Measurements from ENCODE around the gene DNAJB9.

DNAJB9 gene

DNA sequence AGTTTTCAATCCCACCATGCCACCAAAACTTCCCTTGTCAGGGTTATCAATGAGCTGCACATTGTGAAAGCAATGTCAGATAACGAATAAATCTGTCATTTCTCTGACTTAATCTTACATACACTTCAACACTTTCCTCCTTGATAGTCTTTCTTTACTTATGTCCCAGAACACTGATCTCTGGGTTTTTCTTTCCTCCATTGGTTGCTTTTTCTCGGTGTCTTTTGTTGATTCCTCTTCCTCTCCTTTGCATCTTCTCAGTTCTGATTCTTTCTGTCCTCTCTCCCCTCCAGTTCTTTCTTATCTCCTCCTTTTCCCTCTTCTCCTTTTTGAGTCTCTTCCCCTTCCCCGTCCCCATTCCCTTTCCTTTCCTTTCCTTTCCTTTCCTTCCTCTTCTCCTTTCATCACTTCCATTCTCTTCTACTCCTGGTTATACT lies 16.6 kb downstream of the DNAJB9 start:
- no peak for ATAC-seq

DNA sequence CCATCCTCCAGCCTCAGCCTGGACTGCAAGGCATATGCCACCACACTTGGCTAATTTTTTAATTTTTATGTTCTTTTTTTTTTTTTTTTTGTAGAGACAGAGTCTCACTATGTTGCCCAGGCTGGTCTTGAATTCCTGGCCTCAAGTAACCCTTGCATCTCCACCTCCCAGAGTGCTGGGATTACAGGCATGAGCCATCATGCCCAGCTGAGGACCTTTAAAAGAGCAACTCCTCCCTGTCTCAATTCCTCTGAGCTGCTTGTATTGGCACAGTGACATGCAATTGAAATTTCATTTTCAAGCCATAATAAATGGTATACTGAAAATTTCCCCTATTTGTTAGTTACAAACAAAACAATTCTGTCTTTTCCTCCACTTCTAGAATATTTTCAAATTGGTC lies 19.5 kb downstream of the DNAJB9 start:
- ATAC-seq, result no peak

More for the DNA sequence above, 16.6 kb downstream of the DNAJB9 start:
- TF ChIP-seq TOX (CRISPR knock-in tag; IDR thresholded peaks at IDR 0.05; ENCODE audit: borderline replicate concordance), result no peak
- TF ChIP-seq ZFP3 (CRISPR knock-in tag; IDR thresholded peaks at IDR 0.05), result no peak
- no peak for TF ChIP-seq ARNTL (CRISPR knock-in tag; IDR thresholded peaks at IDR 0.05; ENCODE audit: borderline replicate concordance, low read depth)
- TF ChIP-seq, protein P1, sequence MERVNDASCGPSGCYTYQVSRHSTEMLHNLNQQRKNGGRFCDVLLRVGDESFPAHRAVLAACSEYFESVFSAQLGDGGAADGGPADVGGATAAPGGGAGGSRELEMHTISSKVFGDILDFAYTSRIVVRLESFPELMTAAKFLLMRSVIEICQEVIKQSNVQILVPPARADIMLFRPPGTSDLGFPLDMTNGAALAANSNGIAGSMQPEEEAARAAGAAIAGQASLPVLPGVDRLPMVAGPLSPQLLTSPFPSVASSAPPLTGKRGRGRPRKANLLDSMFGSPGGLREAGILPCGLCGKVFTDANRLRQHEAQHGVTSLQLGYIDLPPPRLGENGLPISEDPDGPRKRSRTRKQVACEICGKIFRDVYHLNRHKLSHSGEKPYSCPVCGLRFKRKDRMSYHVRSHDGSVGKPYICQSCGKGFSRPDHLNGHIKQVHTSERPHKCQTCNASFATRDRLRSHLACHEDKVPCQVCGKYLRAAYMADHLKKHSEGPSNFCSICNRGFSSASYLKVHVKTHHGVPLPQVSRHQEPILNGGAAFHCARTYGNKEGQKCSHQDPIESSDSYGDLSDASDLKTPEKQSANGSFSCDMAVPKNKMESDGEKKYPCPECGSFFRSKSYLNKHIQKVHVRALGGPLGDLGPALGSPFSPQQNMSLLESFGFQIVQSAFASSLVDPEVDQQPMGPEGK (CRISPR knock-in tag; IDR thresholded peaks at IDR 0.05; ENCODE audit: borderline replicate concordance), result no peak
- TF ChIP-seq ESRRG (CRISPR knock-in tag; IDR thresholded peaks at IDR 0.05), result no peak
- TF ChIP-seq OSR1 (CRISPR knock-in tag; IDR thresholded peaks at IDR 0.05), result no peak
- no peak for TF ChIP-seq CSDC2 (CRISPR knock-in tag; IDR thresholded peaks at IDR 0.05)
- TF ChIP-seq ISL1 (CRISPR knock-in tag; IDR thresholded peaks at IDR 0.05), result no peak
- no peak for TF ChIP-seq SNAI2 (CRISPR knock-in tag; IDR thresholded peaks at IDR 0.05)
- no peak for TF ChIP-seq ZFP30 (CRISPR knock-in tag; IDR thresholded peaks at IDR 0.05)
- TF ChIP-seq TCF4 (CRISPR knock-in tag; IDR thresholded peaks at IDR 0.05; ENCODE audit: borderline replicate concordance), result no peak
- TF ChIP-seq, protein P2, sequence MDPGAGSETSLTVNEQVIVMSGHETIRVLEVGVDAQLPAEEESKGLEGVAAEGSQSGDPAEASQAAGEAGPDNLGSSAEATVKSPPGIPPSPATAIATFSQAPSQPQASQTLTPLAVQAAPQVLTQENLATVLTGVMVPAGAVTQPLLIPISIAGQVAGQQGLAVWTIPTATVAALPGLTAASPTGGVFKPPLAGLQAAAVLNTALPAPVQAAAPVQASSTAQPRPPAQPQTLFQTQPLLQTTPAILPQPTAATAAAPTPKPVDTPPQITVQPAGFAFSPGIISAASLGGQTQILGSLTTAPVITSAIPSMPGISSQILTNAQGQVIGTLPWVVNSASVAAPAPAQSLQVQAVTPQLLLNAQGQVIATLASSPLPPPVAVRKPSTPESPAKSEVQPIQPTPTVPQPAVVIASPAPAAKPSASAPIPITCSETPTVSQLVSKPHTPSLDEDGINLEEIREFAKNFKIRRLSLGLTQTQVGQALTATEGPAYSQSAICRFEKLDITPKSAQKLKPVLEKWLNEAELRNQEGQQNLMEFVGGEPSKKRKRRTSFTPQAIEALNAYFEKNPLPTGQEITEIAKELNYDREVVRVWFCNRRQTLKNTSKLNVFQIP (CRISPR knock-in tag; IDR thresholded peaks at IDR 0.05; ENCODE audit: borderline replicate concordance, low read depth), result no peak
- TF ChIP-seq GLIS3 (CRISPR knock-in tag; IDR thresholded peaks at IDR 0.05), result no peak
- no peak for TF ChIP-seq ZNF8 (CRISPR knock-in tag; IDR thresholded peaks at IDR 0.05)

More for the DNA sequence above, 19.5 kb downstream of the DNAJB9 start:
- TF ChIP-seq, protein P3, sequence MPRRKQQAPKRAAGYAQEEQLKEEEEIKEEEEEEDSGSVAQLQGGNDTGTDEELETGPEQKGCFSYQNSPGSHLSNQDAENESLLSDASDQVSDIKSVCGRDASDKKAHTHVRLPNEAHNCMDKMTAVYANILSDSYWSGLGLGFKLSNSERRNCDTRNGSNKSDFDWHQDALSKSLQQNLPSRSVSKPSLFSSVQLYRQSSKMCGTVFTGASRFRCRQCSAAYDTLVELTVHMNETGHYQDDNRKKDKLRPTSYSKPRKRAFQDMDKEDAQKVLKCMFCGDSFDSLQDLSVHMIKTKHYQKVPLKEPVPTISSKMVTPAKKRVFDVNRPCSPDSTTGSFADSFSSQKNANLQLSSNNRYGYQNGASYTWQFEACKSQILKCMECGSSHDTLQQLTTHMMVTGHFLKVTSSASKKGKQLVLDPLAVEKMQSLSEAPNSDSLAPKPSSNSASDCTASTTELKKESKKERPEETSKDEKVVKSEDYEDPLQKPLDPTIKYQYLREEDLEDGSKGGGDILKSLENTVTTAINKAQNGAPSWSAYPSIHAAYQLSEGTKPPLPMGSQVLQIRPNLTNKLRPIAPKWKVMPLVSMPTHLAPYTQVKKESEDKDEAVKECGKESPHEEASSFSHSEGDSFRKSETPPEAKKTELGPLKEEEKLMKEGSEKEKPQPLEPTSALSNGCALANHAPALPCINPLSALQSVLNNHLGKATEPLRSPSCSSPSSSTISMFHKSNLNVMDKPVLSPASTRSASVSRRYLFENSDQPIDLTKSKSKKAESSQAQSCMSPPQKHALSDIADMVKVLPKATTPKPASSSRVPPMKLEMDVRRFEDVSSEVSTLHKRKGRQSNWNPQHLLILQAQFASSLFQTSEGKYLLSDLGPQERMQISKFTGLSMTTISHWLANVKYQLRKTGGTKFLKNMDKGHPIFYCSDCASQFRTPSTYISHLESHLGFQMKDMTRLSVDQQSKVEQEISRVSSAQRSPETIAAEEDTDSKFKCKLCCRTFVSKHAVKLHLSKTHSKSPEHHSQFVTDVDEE (CRISPR knock-in tag; IDR thresholded peaks at IDR 0.05), result no peak
- TF ChIP-seq GLIS3 (CRISPR knock-in tag; IDR thresholded peaks at IDR 0.05) (no peak), ISL1 (CRISPR knock-in tag; IDR thresholded peaks at IDR 0.05) (no peak), PPARA (CRISPR knock-in tag; IDR thresholded peaks at IDR 0.05; ENCODE audit: borderline replicate concordance) (no peak), ESRRG (CRISPR knock-in tag; IDR thresholded peaks at IDR 0.05) (no peak), ZNF8 (CRISPR knock-in tag; IDR thresholded peaks at IDR 0.05) (no peak), SNAI2 (CRISPR knock-in tag; IDR thresholded peaks at IDR 0.05) (no peak), ZNF565 (CRISPR knock-in tag; conservative IDR thresholded peaks at IDR 0.05; ENCODE audit: low read depth) (no peak), CSDC2 (CRISPR knock-in tag; IDR thresholded peaks at IDR 0.05) (no peak), OSR1 (CRISPR knock-in tag; IDR thresholded peaks at IDR 0.05) (no peak), ZNF70 (CRISPR knock-in tag; IDR thresholded peaks at IDR 0.05) (no peak), ZC3H10 (CRISPR knock-in tag; IDR thresholded peaks at IDR 0.05) (no peak), ZFP30 (CRISPR knock-in tag; IDR thresholded peaks at IDR 0.05) (no peak), BACH2 (CRISPR knock-in tag; IDR thresholded peaks at IDR 0.05; ENCODE audit: borderline replicate concordance) (no peak), ARNTL (CRISPR knock-in tag; IDR thresholded peaks at IDR 0.05; ENCODE audit: borderline replicate concordance, low read depth) (no peak)
- TF ChIP-seq, protein P4, sequence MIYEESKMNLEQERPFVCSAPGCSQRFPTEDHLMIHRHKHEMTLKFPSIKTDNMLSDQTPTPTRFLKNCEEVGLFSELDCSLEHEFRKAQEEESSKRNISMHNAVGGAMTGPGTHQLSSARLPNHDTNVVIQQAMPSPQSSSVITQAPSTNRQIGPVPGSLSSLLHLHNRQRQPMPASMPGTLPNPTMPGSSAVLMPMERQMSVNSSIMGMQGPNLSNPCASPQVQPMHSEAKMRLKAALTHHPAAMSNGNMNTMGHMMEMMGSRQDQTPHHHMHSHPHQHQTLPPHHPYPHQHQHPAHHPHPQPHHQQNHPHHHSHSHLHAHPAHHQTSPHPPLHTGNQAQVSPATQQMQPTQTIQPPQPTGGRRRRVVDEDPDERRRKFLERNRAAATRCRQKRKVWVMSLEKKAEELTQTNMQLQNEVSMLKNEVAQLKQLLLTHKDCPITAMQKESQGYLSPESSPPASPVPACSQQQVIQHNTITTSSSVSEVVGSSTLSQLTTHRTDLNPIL (CRISPR knock-in tag; IDR thresholded peaks at IDR 0.05; ENCODE audit: low read depth), result no peak
- TF ChIP-seq, protein P5, sequence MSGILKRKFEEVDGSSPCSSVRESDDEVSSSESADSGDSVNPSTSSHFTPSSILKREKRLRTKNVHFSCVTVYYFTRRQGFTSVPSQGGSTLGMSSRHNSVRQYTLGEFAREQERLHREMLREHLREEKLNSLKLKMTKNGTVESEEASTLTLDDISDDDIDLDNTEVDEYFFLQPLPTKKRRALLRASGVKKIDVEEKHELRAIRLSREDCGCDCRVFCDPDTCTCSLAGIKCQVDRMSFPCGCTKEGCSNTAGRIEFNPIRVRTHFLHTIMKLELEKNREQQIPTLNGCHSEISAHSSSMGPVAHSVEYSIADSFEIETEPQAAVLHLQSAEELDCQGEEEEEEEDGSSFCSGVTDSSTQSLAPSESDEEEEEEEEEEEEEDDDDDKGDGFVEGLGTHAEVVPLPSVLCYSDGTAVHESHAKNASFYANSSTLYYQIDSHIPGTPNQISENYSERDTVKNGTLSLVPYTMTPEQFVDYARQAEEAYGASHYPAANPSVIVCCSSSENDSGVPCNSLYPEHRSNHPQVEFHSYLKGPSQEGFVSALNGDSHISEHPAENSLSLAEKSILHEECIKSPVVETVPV (CRISPR knock-in tag; IDR thresholded peaks at IDR 0.05), result no peak
- TF ChIP-seq, protein P2 (CRISPR knock-in tag; IDR thresholded peaks at IDR 0.05; ENCODE audit: borderline replicate concordance, low read depth), result no peak
